Vagina (tissue), 2 donors: ENCODE data around the gene NOXA1. TPM values are rescaled to one million over a fixed set of nuclear protein-coding genes. Genes with fewer than 3 reads are reported as not detected.

Experiments used
- DNase-seq, 2 donors: peaks; one replicate each; pipeline ENCODE4 v3.0.0-alpha.2; 2017; ENCODE audit errors: extremely low spot score in 2 of 2
- H3K27ac ChIP-seq: fragments of 200-600 bp; sonication (generic); one replicate; pipeline ENCODE4 v1.5.1; 2019
- H3K27me3 ChIP-seq: fragments of 200-600 bp; sonication (generic); one replicate; pipeline ENCODE4 v1.5.1; 2019
- H3K36me3 ChIP-seq, 2 donors: fragments of 200-600 bp; sonication (generic); one replicate each; pipeline ENCODE4 v1.5.1; 2017 to 2019
- H3K4me1 ChIP-seq: fragments of 200-600 bp; sonication (generic); one replicate; pipeline ENCODE4 v1.5.1; 2019
- H3K4me3 ChIP-seq, 2 donors: fragments of 200-600 bp; sonication (generic); 1 replicate in 1 of 2; 2 replicates in 1 of 2; pipeline ENCODE4 v1.5.1; 2016 to 2019
- H3K9me3 ChIP-seq: fragments of 200-600 bp; sonication (generic); one replicate; pipeline ENCODE4 v1.5.1; 2019
- POLR2A ChIP-seq, 2 donors: fragments of 450-650 bp; IDR thresholded peaks; one replicate each; pipeline ENCODE4 v1.6.1; 2017; ENCODE audit warnings: antibody characterized with exemption in 2 of 2, mild to moderate bottlenecking in 2 of 2, moderate library complexity in 2 of 2
- POLR2AphosphoS5 ChIP-seq, 2 donors: sonication (generic); formaldehyde crosslinking; IDR thresholded peaks; one replicate each; pipeline ENCODE4 v1.9.0; 2017; ENCODE audit warnings: antibody characterized with exemption in 2 of 2, mild to moderate bottlenecking in 2 of 2, low read depth in 1 of 2; ENCODE audit not compliant: insufficient read depth in 1 of 2
- intact Hi-C: fragments of 100-400 bp; cut with DNase I; formaldehyde crosslinking; loops from one replicate; pipeline ENCODE4 v1.15.1; 2023
- total RNA-seq: library from RNA; depleted of rRNA; stranded (reverse); fragments of >200 nt; gene quantifications from one replicate; pipeline ENCODE4 v1.2.3, GENCODE V29; 2016
- TF ChIP-seq, protein P1 (sequence below), 3 experiments: fragments of 450-650 bp in 2 of 3; fragments of 200-600 bp in 1 of 3; sonication (generic) in 1 of 3; IDR thresholded peaks; one replicate each; pipeline ENCODE4 v1.5.1; 2017 to 2019; ENCODE audit warnings: antibody characterized with exemption in 3 of 3, mild to moderate bottlenecking in 2 of 3, moderate library complexity in 2 of 3

The NOXA1 gene
- total RNA-seq, 1 donor from 2014 or later = 2.9 TPM

DNA sequence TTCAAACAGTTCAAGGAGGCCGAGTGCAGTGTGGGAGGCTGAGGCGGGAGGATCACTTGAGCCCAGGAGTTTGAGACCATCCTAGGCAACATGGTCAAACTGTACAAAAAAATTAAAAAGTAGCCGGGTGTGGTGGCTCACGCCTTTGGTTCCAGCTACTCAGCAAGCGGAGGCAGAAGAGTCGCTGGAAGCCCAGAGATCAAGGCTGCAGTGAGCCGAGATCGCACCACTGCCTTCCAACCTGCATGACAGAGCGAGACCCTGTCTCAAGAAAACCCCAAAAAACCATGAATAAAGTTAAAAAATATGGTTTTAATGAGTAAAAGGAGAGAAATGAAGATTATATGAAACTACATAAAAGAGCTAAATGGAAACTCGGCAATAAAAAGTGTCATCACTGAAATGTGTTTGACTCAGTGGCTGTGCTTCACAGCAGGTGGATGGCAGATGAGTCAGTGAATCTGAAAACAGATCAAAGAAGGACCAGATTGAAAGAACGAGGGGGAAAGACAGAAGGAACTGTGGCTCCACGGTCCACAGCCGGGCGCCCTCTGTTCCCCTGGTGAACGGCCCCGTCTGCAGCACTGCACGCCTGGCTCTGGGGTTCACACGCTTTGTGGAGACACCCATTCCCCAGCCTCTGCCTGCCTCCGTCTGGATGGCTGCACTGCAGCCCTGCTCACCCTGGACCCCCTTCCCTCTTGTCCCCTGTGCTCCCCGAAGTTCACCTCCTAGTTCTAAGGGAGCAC lies 25.3 kb upstream of the NOXA1 start:
- Histone ChIP-seq H3K36me3 (no peaks in the 10 kb centered on the region), H3K27me3 (no peaks in the 10 kb centered on the region), H3K4me3 (no peak overlapping the region), H3K9me3 (no peaks in the 10 kb centered on the region), H3K4me1 (no peaks in the 10 kb centered on the region), H3K27ac (no peak overlapping the region)
- DNase-seq = no peak
- intact Hi-C loops = no loop called here
- TF ChIP-seq, protein P1, sequence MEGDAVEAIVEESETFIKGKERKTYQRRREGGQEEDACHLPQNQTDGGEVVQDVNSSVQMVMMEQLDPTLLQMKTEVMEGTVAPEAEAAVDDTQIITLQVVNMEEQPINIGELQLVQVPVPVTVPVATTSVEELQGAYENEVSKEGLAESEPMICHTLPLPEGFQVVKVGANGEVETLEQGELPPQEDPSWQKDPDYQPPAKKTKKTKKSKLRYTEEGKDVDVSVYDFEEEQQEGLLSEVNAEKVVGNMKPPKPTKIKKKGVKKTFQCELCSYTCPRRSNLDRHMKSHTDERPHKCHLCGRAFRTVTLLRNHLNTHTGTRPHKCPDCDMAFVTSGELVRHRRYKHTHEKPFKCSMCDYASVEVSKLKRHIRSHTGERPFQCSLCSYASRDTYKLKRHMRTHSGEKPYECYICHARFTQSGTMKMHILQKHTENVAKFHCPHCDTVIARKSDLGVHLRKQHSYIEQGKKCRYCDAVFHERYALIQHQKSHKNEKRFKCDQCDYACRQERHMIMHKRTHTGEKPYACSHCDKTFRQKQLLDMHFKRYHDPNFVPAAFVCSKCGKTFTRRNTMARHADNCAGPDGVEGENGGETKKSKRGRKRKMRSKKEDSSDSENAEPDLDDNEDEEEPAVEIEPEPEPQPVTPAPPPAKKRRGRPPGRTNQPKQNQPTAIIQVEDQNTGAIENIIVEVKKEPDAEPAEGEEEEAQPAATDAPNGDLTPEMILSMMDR (IDR thresholded peaks at IDR 0.05) = no peak
- no peak for TF ChIP-seq POLR2AphosphoS5 (IDR thresholded peaks at IDR 0.05; ENCODE audit: insufficient read depth in 1 of 2, low read depth in 1 of 2)
- no peak for TF ChIP-seq POLR2A (IDR thresholded peaks at IDR 0.05)

- Histone ChIP-seq H3K27ac (no peak overlapping the region), H3K36me3 (no peaks in the 10 kb centered on the region), H3K4me1 (no peaks in the 10 kb centered on the region), H3K27me3 (no peaks in the 10 kb centered on the region), H3K9me3 (no peaks in the 10 kb centered on the region), H3K4me3 (no peak overlapping the region)
- no peak for DNase-seq
- intact Hi-C loops = no loop called here
- TF ChIP-seq, protein P1 (IDR thresholded peaks at IDR 0.05) = no peak
- no peak for TF ChIP-seq POLR2A (IDR thresholded peaks at IDR 0.05)
- TF ChIP-seq POLR2AphosphoS5 (IDR thresholded peaks at IDR 0.05; ENCODE audit: insufficient read depth in 1 of 2, low read depth in 1 of 2) = no peak
These were observed 24.4 kb upstream of the NOXA1 start for GRCh38 chr9:137398561-137399468.

DNA sequence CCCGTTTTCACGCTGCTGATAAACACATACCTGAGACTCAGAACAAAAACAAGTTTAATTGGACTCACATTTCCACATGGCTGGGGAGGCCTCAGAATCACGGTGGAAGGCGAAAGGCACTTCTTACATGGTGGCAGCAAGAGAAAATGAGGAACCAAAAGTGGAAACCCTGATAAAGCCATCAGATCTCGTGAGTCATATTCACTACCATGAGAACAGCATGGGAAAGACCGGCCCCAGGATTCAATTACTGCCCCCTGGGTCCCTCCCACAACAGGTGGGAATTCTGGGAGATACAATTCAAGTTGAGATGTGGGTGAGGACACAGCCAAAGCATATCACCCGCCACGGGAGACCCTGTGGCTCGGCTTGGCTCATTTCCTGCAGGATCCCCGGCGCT lies 20.4 kb upstream of the NOXA1 start:
- TF ChIP-seq, protein P1 (IDR thresholded peaks at IDR 0.05) = no peak
- TF ChIP-seq POLR2A (IDR thresholded peaks at IDR 0.05) = no peak
- no peak for TF ChIP-seq POLR2AphosphoS5 (IDR thresholded peaks at IDR 0.05; ENCODE audit: insufficient read depth in 1 of 2, low read depth in 1 of 2)
- Histone ChIP-seq H3K36me3 (no peaks in the 10 kb centered on the region), H3K4me1 (peaks cover 15% of the 10 kb centered on the region), H3K4me3 (no peak overlapping the region), H3K27me3 (no peaks in the 10 kb centered on the region), H3K27ac (no peak overlapping the region), H3K9me3 (no peaks in the 10 kb centered on the region)
- no peak for DNase-seq
- intact Hi-C loops = no loop called here

- Histone ChIP-seq H3K4me1 (peaks cover 16% of the 10 kb centered on the region), H3K9me3 (no peaks in the 10 kb centered on the region), H3K36me3 (no peaks in the 10 kb centered on the region), H3K27me3 (no peaks in the 10 kb centered on the region), H3K27ac (no peak overlapping the region), H3K4me3 (no peak overlapping the region)
- intact Hi-C loops = no loop called here
- TF ChIP-seq POLR2AphosphoS5 (IDR thresholded peaks at IDR 0.05; ENCODE audit: insufficient read depth in 1 of 2, low read depth in 1 of 2) (no peak), POLR2A (IDR thresholded peaks at IDR 0.05) (no peak)
- TF ChIP-seq, protein P1 (IDR thresholded peaks at IDR 0.05) = no peak
- no peak for DNase-seq
These were observed 19.9 kb upstream of the NOXA1 start for GRCh38 chr9:137403269-137403668.
